Transverse colon (tissue), 4 donors: ENCODE results near the gene PRKCZ. TPM values are rescaled to one million over a fixed set of nuclear protein-coding genes. Genes with fewer than 3 reads are reported as not detected.

Source experiments
- DNase-seq: peaks from one replicate; pipeline ENCODE4 v3.0.0-alpha.2; 2019
- H3K27ac ChIP-seq, 4 donors: fragments of 200-600 bp; sonication (generic); 2 replicates each; pipeline ENCODE4 v1.5.1; 2016 to 2018; ENCODE audit warnings: inconsistent platforms in 4 of 4
- H3K27me3 ChIP-seq: fragments of 200-600 bp; sonication (generic); 2 replicates; pipeline ENCODE4 v1.5.1; 2017; ENCODE audit warnings: inconsistent platforms
- H3K36me3 ChIP-seq, 4 donors: fragments of 200-600 bp; sonication (generic); 2 replicates each; pipeline ENCODE4 v1.5.1; 2017 to 2019; ENCODE audit warnings: inconsistent platforms in 4 of 4
- H3K4me1 ChIP-seq, 4 donors: fragments of 200-600 bp; sonication (generic); 2 replicates each; pipeline ENCODE4 v1.5.1; 2017 to 2020; ENCODE audit warnings: inconsistent platforms in 4 of 4
- H3K4me3 ChIP-seq, 4 donors: fragments of 200-600 bp; sonication (generic); 1 replicate in 1 of 4; 2 replicates in 3 of 4; pipeline versions ENCODE4 v1.5.1 to v1.6.1; 2017 to 2019; ENCODE audit warnings: inconsistent platforms in 4 of 4
- H3K9me3 ChIP-seq, 2 donors: fragments of 200-600 bp; sonication (generic); 2 replicates each; pipeline ENCODE4 v1.5.1; 2017 to 2019; ENCODE audit warnings: inconsistent platforms in 2 of 2
- CTCF ChIP-seq, 5 experiments: fragments of 200-600 bp in 3 of 5; fragments of 450-650 bp in 2 of 5; sonication (generic) in 3 of 5; IDR thresholded peaks; 1 replicate in 2 of 5; 2 replicates in 3 of 5; pipeline ENCODE4 v1.5.1; 2016 to 2017; ENCODE audit warnings: antibody characterized with exemption in 5 of 5, inconsistent platforms in 3 of 5, mild to moderate bottlenecking in 2 of 5, moderate library complexity in 1 of 5
- EP300 ChIP-seq: sonication (generic); formaldehyde crosslinking; IDR thresholded peaks from one replicate; pipeline ENCODE4 v1.6.1; 2017; ENCODE audit warnings: antibody characterized with exemption, low read depth
- POLR2A ChIP-seq: fragments of 450-650 bp; IDR thresholded peaks from one replicate; pipeline ENCODE4 v1.6.1; 2016; ENCODE audit warnings: antibody characterized with exemption, mild to moderate bottlenecking, moderate library complexity
- POLR2AphosphoS5 ChIP-seq, 3 donors: sonication (generic); formaldehyde crosslinking; IDR thresholded peaks; one replicate each; pipeline ENCODE4 v1.6.1; 2016; ENCODE audit warnings: antibody characterized with exemption in 3 of 3
- WGBS, 2 donors: methylation state at CpG; one replicate each; pipeline ENCODE4 v1.1.5; 2018; ENCODE audit warnings: low coverage in 1 of 2; 5-methylcytosine and 5-hydroxymethylcytosine counted together
- in situ Hi-C, 4 donors: fragments of 200-750 bp; cut with MboI; loops; one replicate each; pipeline versions ENCODE4 v1.15.0 to v1.15.1; 2017; ENCODE audit warnings: low sequenced_read_pairs in 3 of 4, low pct_ligation_motif_present in 1 of 4, low pct_unique_long_range_greater_than_20kb in 1 of 4
- intact Hi-C: fragments of 100-400 bp; cut with DNase I; formaldehyde crosslinking; loops from one replicate; pipeline ENCODE4 v1.15.1; 2023; ENCODE audit warnings: low total_unique reads
- total RNA-seq, 4 donors: library from RNA; depleted of rRNA; stranded (reverse); fragments of >200 nt; gene quantifications; one replicate each; pipeline ENCODE4 v1.1.0, GENCODE V29; 2016

PRKCZ gene
- total RNA-seq, 4 donors from 2014 or later: 48.6 to 96.7 (median 54.4) TPM

GRCh38 chr1:2107586-2108212, 57.5 kb downstream of the PRKCZ start:
- intact Hi-C loops: no loop called here
- in situ Hi-C loops: no loop called here

GRCh38 chr1:2108213-2108876, 58.1 kb downstream of the PRKCZ start:
- Histone ChIP-seq H3K36me3 (no peaks in the 10 kb centered on the region), H3K27ac (no peak overlapping the region)
- no peak for DNase-seq

More at GRCh38 chr1:2107586-2108212, 57.5 kb downstream of the PRKCZ start:
- no peaks in the 10 kb centered on the region for H3K27me3 ChIP-seq
- no peak overlapping the region for H3K4me3 ChIP-seq
- 86% methylated on average over 23 of the region's 23 CpGs; no CpG with 5 or more reads in 1 of the 2 donors for WGBS, 2 donors
- H3K36me3 ChIP-seq: no peaks in the 10 kb centered on the region
- no peak for DNase-seq
- H3K4me1 ChIP-seq: no peaks in the 10 kb centered on the region
- no peak for TF ChIP-seq CTCF (IDR thresholded peaks at IDR 0.05)
- TF ChIP-seq EP300: no peak
- TF ChIP-seq POLR2A: no peak
- TF ChIP-seq POLR2AphosphoS5 (IDR thresholded peaks at IDR 0.05): no peak
- no peaks in the 10 kb centered on the region for H3K9me3 ChIP-seq
- no peak overlapping the region for H3K27ac ChIP-seq

GRCh38 chr1:2108877-2109580, 58.8 kb downstream of the PRKCZ start:
- WGBS, 2 donors: 80 to 89% methylated on average over 1 to 28 of the region's 28 CpGs
- no peak for DNase-seq
- TF ChIP-seq POLR2AphosphoS5 (IDR thresholded peaks at IDR 0.05) (no peak), EP300 (no peak), CTCF (IDR thresholded peaks at IDR 0.05) (no peak), POLR2A (no peak)
- Histone ChIP-seq H3K4me3 (no peak overlapping the region), H3K27me3 (no peaks in the 10 kb centered on the region), H3K9me3 (no peaks in the 10 kb centered on the region), H3K4me1 (no peaks in the 10 kb centered on the region), H3K36me3 (no peaks in the 10 kb centered on the region), H3K27ac (no peak overlapping the region)
- intact Hi-C loops (no loop called here), in situ Hi-C loops (no loop called here)

More at GRCh38 chr1:2108213-2108876, 58.1 kb downstream of the PRKCZ start:
- no peaks in the 10 kb centered on the region for H3K4me1 ChIP-seq
- in situ Hi-C loops: no loop called here
- TF ChIP-seq CTCF (IDR thresholded peaks at IDR 0.05) (peak in 2 of 5 experiments; percentile 12 to 19), POLR2AphosphoS5 (IDR thresholded peaks at IDR 0.05) (no peak)
- no peaks in the 10 kb centered on the region for H3K27me3 ChIP-seq
- no peak overlapping the region for H3K4me3 ChIP-seq
- 60 to 83% methylated on average over 3 to 32 of the region's 33 CpGs for WGBS, 2 donors
- no peaks in the 10 kb centered on the region for H3K9me3 ChIP-seq
- intact Hi-C loops: no loop called here

GRCh38 chr1:2109581-2110021, 59.4 kb downstream of the PRKCZ start:
- Histone ChIP-seq H3K4me3 (no peak overlapping the region), H3K27me3 (no peaks in the 10 kb centered on the region), H3K4me1 (no peaks in the 10 kb centered on the region), H3K9me3 (no peaks in the 10 kb centered on the region), H3K36me3 (no peaks in the 10 kb centered on the region), H3K27ac (no peak overlapping the region)
- in situ Hi-C loops (no loop called here), intact Hi-C loops (no loop called here)
- 91% methylated on average over 23 of the region's 24 CpGs; no CpG with 5 or more reads in 1 of the 2 donors for whole genome bisulfite sequencing, 2 donors
- DNase-seq: no peak
- TF ChIP-seq POLR2A (no peak), CTCF (IDR thresholded peaks at IDR 0.05) (no peak), POLR2AphosphoS5 (IDR thresholded peaks at IDR 0.05) (no peak), EP300 (no peak)
